ENCODE measurements around the gene LRRC49.

GRCh38 chr15:71005895-71006294, 113.3 kb downstream of the LRRC49 start:
- TF ChIP-seq CTCF (IDR thresholded peaks at IDR 0.05) = no peak
- no peak for TF ChIP-seq POLR2A (IDR thresholded peaks at IDR 0.05)

All from heart left ventricle (tissue), 13 donors.